Ovary (tissue), 3 donors: ENCODE data around the gene S100A6.

Source experiments
- CTCF ChIP-seq, 3 donors: fragments of 450-650 bp in 2 of 3; fragments of 200-600 bp in 1 of 3; IDR thresholded peaks; one replicate each; pipeline versions ENCODE4 v1.5.1 to v1.8.0; 2016 to 2022; ENCODE audit warnings: antibody characterized with exemption in 3 of 3, mild to moderate bottlenecking in 1 of 3
- EP300 ChIP-seq: sonication (generic); formaldehyde crosslinking; IDR thresholded peaks from one replicate; pipeline ENCODE4 v1.6.1; 2017; ENCODE audit warnings: antibody characterized with exemption
- POLR2A ChIP-seq: fragments of 450-650 bp; IDR thresholded peaks from one replicate; pipeline ENCODE4 v1.6.1; 2017; ENCODE audit warnings: antibody characterized with exemption, mild to moderate bottlenecking, moderate library complexity
- donor health status: DM: no; HTN: no; CAD: no.

- TF ChIP-seq CTCF (IDR thresholded peaks at IDR 0.05), result no peak
- TF ChIP-seq POLR2A, result no peak
- no peak for TF ChIP-seq EP300
Measured at GRCh38 chr1:153546371-153546770, 10.6 kb upstream of the S100A6 start.
